ENCODE measurements around the gene SPNS3. TPM values are rescaled to one million over a fixed set of nuclear protein-coding genes. Genes with fewer than 3 reads are reported as not detected.

SPNS3 gene, protein sequence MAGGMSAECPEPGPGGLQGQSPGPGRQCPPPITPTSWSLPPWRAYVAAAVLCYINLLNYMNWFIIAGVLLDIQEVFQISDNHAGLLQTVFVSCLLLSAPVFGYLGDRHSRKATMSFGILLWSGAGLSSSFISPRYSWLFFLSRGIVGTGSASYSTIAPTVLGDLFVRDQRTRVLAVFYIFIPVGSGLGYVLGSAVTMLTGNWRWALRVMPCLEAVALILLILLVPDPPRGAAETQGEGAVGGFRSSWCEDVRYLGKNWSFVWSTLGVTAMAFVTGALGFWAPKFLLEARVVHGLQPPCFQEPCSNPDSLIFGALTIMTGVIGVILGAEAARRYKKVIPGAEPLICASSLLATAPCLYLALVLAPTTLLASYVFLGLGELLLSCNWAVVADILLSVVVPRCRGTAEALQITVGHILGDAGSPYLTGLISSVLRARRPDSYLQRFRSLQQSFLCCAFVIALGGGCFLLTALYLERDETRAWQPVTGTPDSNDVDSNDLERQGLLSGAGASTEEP
- 10 to 100 TPM; 17.6 to 39.1 TPM for total RNA-seq

DNA sequence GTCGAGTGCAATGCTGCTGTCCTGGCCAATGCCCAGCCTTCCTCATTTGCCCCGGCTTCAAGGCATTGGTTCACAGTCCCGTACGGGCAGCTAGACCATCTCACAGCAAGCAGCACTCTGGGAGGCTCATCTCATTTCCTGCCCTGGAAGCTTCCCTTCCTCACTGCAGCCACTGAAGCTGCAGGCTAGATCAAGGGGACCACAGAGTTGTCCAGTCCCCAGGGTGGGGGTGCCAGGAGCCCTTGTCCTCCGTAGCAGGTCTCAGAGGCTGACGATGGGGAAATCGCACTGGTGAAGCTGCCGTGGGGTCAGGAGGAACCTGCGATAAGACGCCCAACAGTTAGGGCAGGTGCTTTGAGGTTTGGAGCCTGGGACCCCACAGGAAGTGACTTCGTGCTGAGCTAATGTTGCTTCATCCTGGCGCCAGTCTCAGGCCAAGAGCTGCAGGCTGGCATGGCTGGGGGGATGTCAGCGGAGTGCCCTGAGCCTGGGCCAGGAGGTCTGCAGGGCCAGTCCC, at the start of gene SPNS3:
SPNS3 (plus strand) TSS at position 426 of the 517 bp plus-strand sequence; CDS start at position 454, 28 bp downstream.
- Mint-ChIP-seq H3K4me3 (peak within 1 kb of the TSS; percentile 73), H3K27me3 (no peaks in the 10 kb centered on the region), H3K4me1 (peaks cover 43% of the 10 kb centered on the region), H3K9me3 (ENCODE audit: low read depth) (no peaks in the 10 kb centered on the region), H3K27ac (peak within 1 kb of the TSS; percentile 91), H3K36me3 (peaks cover 9% of the 10 kb centered on the region)
- DNase-seq (peak; percentile 85), ATAC-seq (peak; percentile 81)
- CTCF ChIA-PET: interaction anchor here (0.8 to 5.1 kb wide), 9 partner anchors 9 to 758 kb away, joined by 3 to 34 read pairs (median 4); partner anchors contain the start of gene ZNF594

DNA sequence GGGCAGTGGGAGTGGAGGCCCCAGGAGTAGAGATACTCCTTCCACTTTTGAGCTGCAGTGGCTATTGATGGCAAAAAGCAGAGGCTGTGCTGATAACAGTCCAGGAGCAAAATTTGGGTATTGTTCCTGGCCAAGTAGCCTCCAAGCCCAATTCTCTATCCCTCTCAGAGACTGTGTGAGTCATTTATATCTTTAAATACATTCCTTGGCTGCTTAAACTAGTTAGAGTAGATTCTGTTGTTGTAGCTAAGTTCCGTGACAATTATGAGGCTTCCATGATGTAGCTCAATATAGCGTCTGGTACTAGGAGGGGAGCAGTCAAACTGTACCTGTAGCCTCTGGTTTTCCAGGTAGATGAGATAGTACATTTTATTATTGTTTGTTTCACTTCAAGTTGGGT, 47.3 kb upstream of the SPNS3 start:
- ATAC-seq (no peak), DNase-seq (no peak)
- H3K9me3 Mint-ChIP-seq (ENCODE audit: low read depth): no peaks in the 10 kb centered on the region
- H3K27me3 Mint-ChIP-seq: no peaks in the 10 kb centered on the region
- CTCF ChIA-PET: no interaction called here
- H3K4me3 Mint-ChIP-seq: no peak overlapping the region
- peaks cover 7% of the 10 kb centered on the region for H3K4me1 Mint-ChIP-seq
- no peaks in the 10 kb centered on the region for H3K36me3 Mint-ChIP-seq
- no peak overlapping the region for H3K27ac Mint-ChIP-seq

DNA sequence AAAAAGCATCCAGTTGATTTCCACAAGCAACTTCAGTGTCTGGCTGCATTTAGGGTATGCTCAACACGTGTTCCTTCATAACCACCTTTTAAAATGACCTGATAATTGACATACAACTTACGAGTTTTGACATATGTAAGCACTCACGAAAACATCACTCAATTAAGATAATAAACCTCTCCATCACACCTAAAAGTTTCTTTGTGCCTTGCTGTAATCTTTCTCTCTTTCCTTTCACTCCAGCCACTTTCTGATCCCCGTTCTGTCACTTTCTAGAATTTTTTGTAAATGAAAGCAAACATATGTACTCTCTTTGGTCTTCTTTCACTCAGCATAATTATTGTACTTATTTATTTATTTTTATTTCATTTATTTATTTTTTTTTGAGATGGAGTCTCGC, 46.6 kb upstream of the SPNS3 start:
- no peak for ATAC-seq
- no peak for DNase-seq
- peaks cover 5% of the 10 kb centered on the region for H3K4me1 Mint-ChIP-seq
- H3K27me3 Mint-ChIP-seq: no peaks in the 10 kb centered on the region
- H3K9me3 Mint-ChIP-seq (ENCODE audit: low read depth): no peaks in the 10 kb centered on the region
- no peaks in the 10 kb centered on the region for H3K36me3 Mint-ChIP-seq
- CTCF ChIA-PET: no interaction called here
- no peak overlapping the region for H3K27ac Mint-ChIP-seq
- H3K4me3 Mint-ChIP-seq: no peak overlapping the region

DNA sequence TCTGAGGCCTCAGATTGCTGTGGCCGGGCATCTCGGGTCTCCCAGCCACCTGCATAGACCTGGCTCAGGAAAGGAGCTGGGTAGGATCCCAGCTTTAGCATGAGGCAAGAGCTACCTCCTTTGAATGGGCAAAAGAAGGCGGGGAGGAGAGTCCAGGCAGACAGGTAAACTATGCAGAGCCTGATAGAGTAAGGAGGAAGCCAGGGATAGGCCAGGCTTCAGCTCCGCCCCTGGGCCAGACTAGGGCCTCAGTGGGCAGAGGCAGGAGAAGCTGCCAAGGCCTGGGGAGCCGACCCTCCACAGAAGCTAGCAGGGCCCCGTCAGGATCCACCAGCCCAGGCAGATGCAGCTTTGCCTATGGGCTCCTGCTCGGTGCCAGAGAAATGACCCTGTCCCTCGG, 44.7 kb upstream of the SPNS3 start:
- peaks cover 11% of the 10 kb centered on the region for H3K4me1 Mint-ChIP-seq
- H3K27ac Mint-ChIP-seq: no peak overlapping the region
- CTCF ChIA-PET: interaction anchor here (1.4 kb wide), 1 partner anchor 17 kb away, joined by 5 read pairs; no protein-coding TSS in a partner anchor
- no peaks in the 10 kb centered on the region for H3K27me3 Mint-ChIP-seq
- no peak overlapping the region for H3K4me3 Mint-ChIP-seq
- no peaks in the 10 kb centered on the region for H3K9me3 Mint-ChIP-seq (ENCODE audit: low read depth)
- ATAC-seq (no peak), DNase-seq (no peak)
- H3K36me3 Mint-ChIP-seq: no peaks in the 10 kb centered on the region

DNA sequence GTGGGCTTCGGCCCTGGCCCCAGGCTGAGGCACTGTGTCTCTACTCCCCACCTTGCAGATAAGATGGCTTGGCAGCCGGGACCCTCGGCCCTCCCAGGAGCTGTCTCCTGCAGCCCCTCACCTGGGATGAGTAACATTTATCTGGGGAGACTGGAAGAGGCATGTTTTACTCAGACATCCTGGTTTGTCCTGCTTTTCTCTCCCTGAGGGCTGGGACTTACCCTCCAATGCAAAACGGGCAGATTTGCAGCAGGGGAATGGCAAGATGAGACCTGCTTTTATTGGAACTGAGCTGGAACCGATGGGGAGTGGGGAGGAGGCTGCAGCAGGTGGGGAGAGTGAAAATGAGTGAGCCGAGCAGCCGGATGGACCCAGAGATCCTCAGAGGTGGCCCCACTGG, 39.9 kb upstream of the SPNS3 start:
- Mint-ChIP-seq H3K9me3 (ENCODE audit: low read depth) (no peaks in the 10 kb centered on the region), H3K4me1 (peaks cover 38% of the 10 kb centered on the region)
- CTCF ChIA-PET: interaction anchor here (0.6 to 1.2 kb wide), 4 partner anchors 19 to 194 kb away, joined by 3 to 5 read pairs (median 4); no protein-coding TSS in a partner anchor

DNA sequence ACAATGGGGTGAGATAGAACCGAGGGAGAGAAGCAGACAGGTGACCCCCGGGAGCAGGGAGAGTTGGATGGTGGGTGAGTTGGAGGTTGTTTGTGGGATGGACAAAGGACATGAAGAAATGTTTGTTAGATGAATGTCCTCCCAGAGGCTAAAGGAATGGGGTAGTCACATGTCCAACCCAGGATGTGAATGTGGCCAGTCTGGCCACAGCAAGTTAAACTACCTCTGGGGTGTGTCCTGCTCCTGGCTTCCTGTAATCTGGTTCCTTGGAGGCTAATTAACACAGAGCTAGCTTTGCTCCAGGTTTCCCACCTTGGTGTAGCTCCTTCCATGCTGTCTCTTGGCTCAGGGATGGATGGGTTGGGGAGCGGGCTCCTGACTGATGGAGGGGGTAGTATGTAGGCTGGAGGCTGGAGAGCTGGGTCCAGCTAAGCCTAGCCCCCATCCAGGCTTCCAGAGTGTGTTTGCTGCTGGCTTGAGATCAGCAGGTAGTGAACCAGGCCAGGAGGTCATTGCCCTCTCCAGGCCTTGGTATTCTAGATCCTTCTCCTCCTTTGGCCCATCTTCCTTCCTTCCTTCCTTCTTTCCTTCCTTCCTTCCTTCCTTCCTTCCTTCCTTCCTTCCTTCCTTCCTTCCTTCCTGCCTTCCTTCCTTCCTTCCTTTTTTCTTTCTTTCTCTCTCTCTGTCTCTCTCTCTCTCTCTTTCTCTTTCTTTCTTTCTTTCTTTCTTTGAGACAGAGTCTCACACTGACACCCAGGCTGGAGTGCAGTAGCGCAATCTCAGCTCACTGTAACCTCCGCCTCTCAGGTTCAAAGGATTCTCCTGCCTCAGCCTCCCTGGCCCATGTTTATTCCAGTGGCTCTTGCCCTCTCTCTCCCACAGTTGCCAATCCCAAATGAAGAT, 39.3 kb upstream of the SPNS3 start:
- Mint-ChIP-seq H3K36me3 (no peaks in the 10 kb centered on the region), H3K9me3 (ENCODE audit: low read depth) (no peaks in the 10 kb centered on the region), H3K4me3 (no peak overlapping the region), H3K27me3 (no peaks in the 10 kb centered on the region), H3K4me1 (peaks cover 38% of the 10 kb centered on the region), H3K27ac (peak overlapping the region; percentile 29)
- ATAC-seq (no peak), DNase-seq (no peak)
- CTCF ChIA-PET: interaction anchor here (0.9 to 1.4 kb wide), 4 partner anchors 11 to 194 kb away, joined by 3 to 5 read pairs (median 4); no protein-coding TSS in a partner anchor

More for the DNA sequence above, 39.9 kb upstream of the SPNS3 start:
- Mint-ChIP-seq H3K27ac (no peak overlapping the region), H3K27me3 (no peaks in the 10 kb centered on the region), H3K4me3 (no peak overlapping the region), H3K36me3 (no peaks in the 10 kb centered on the region)
- DNase-seq: no peak
- ATAC-seq: no peak

DNA sequence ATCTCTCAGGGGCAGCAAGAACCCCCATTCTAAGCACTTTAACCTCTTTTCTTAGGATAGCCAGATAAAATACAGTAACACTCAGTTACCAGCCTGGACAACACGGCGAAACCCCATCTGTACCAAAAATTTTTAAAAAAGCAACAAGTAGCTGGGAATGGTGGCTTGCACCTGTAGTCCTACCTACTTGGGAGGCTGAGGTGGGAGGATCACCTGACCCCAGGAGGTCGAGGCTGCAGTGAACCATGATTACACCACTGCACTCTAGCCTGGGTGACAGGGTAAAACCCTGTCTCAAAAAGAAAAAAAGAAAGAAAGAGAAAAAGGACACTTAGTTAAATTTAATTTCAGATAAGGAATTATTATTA, 38.6 kb upstream of the SPNS3 start:
- Mint-ChIP-seq H3K27me3 (no peaks in the 10 kb centered on the region), H3K4me1 (peaks cover 38% of the 10 kb centered on the region), H3K4me3 (no peak overlapping the region), H3K36me3 (no peaks in the 10 kb centered on the region), H3K27ac (peak overlapping the region; percentile 43), H3K9me3 (ENCODE audit: low read depth) (no peaks in the 10 kb centered on the region)
- CTCF ChIA-PET: interaction anchor here (1.4 to 1.5 kb wide), 2 partner anchors 11 to 20 kb away, joined by 3 to 6 read pairs; no protein-coding TSS in a partner anchor
- DNase-seq (no peak), ATAC-seq (no peak)

DNA sequence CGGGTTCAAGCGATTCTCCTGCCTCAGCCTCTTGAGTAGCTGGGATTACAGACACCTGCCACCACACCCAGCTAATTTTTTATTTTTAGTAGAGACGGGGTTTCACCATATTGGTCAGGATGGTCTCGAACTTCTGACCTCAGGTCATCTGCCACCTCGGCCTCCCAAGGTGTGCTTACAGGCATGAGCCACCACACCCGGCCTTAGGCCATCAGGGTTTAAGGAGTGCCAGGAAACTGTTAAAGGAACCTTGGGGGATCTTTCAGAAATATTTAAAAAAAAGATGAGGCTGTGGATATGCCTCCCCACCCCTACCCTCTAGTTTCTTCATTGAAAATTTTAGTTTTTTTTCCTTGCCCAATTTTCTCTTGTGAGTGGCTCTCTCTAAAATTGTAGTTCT, 35.9 kb upstream of the SPNS3 start:
- no peaks in the 10 kb centered on the region for H3K27me3 Mint-ChIP-seq
- ATAC-seq (no peak), DNase-seq (no peak)
- H3K36me3 Mint-ChIP-seq: no peaks in the 10 kb centered on the region
- CTCF ChIA-PET: no interaction called here
- peaks cover 31% of the 10 kb centered on the region for H3K4me1 Mint-ChIP-seq
- no peak overlapping the region for H3K4me3 Mint-ChIP-seq
- no peaks in the 10 kb centered on the region for H3K9me3 Mint-ChIP-seq (ENCODE audit: low read depth)
- no peak overlapping the region for H3K27ac Mint-ChIP-seq

DNA sequence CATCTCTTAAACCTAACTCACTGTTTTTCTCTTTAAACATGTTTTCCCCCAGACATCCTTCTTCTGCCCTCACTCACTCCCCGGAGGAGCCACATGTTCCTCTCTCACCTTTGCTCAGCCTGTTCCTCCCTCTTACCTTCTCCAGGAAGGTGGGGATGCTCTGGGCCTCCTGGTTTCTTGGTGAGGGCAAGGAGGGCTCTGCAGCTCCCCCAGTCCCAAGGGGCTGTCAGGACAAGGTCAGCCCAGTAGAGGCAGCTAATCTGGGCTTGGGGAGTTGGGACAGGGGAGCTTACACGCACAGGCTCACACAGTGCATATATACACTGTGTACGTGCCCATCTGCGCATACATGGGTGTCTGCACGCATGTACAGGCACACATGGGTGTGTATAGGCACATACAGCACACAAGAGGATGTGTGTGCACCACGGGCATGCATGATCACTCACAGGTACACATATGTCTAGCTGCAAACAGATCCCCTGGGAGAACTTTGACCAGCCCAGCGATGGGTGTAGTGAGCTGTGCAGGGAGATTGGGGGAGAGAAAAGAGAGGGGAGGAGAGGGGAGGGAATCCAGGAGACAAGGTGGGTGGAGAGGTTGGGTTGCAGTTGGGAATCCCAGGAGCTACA, 28.6 kb upstream of the SPNS3 start:
- H3K4me1 Mint-ChIP-seq: no peaks in the 10 kb centered on the region
- H3K4me3 Mint-ChIP-seq: no peak overlapping the region
- CTCF ChIA-PET: interaction anchor here (0.5 to 1.4 kb wide), 5 partner anchors 10 to 263 kb away, joined by 3 read pairs; no protein-coding TSS in a partner anchor
- no peak overlapping the region for H3K27ac Mint-ChIP-seq
- no peaks in the 10 kb centered on the region for H3K9me3 Mint-ChIP-seq (ENCODE audit: low read depth)
- DNase-seq (no peak), ATAC-seq (peak; percentile 12)
- no peaks in the 10 kb centered on the region for H3K36me3 Mint-ChIP-seq
- H3K27me3 Mint-ChIP-seq: peaks cover 2% of the 10 kb centered on the region

DNA sequence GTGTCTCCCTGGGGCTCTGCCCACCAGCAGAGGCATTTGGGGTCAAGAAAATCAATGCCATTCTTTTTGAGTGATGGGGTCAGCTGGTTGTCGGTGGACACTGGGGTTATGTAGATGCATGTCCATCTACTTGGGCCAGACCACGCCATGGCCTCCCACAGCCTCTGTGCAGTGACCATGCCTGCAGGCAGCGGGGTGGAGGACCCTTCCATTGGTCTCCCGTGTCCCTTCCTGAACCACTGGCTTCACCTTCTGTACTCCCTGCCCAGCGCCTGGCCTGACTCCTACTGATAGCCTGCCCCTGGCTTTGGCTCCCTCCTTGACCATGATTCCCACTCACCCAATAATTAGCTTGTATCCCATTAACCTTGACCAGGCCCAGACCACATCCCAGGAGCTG, 28.0 kb upstream of the SPNS3 start:
- H3K4me3 Mint-ChIP-seq: no peak overlapping the region
- H3K36me3 Mint-ChIP-seq: no peaks in the 10 kb centered on the region
- no peaks in the 10 kb centered on the region for H3K4me1 Mint-ChIP-seq
- H3K27me3 Mint-ChIP-seq: peaks cover 2% of the 10 kb centered on the region
- no peak for ATAC-seq
- CTCF ChIA-PET: interaction anchor here (0.5 to 1.4 kb wide), 5 partner anchors 11 to 263 kb away, joined by 3 read pairs; no protein-coding TSS in a partner anchor
- H3K9me3 Mint-ChIP-seq (ENCODE audit: low read depth): no peaks in the 10 kb centered on the region
- H3K27ac Mint-ChIP-seq: no peak overlapping the region
- no peak for DNase-seq

DNA sequence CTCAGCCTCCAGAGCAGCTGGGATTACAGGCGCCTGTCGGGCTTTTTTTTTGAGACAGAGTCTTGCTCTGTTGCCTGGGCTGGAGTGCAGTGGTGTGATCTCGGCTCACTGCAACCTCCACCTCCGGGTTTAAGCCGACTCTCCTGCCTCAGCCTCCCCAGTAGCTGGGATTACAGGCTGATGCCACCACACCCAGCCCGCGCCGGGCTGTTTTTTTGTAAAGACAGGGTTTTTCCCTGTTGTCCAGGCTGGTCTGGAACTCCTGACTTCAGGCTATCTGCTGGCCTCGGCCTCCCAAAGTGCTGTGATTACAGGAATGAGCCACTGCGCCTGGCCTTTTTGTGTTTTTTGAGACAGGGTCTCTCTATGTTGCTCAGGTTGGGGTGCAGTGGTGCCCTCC, 27.4 kb upstream of the SPNS3 start:
- Mint-ChIP-seq H3K36me3 (no peaks in the 10 kb centered on the region), H3K27me3 (peaks cover 2% of the 10 kb centered on the region), H3K4me1 (no peaks in the 10 kb centered on the region), H3K4me3 (no peak overlapping the region), H3K27ac (no peak overlapping the region), H3K9me3 (ENCODE audit: low read depth) (no peaks in the 10 kb centered on the region)
- no peak for DNase-seq
- no peak for ATAC-seq
- CTCF ChIA-PET: interaction anchor here (0.8 to 1.4 kb wide), 5 partner anchors 12 to 206 kb away, joined by 3 read pairs; no protein-coding TSS in a partner anchor

DNA sequence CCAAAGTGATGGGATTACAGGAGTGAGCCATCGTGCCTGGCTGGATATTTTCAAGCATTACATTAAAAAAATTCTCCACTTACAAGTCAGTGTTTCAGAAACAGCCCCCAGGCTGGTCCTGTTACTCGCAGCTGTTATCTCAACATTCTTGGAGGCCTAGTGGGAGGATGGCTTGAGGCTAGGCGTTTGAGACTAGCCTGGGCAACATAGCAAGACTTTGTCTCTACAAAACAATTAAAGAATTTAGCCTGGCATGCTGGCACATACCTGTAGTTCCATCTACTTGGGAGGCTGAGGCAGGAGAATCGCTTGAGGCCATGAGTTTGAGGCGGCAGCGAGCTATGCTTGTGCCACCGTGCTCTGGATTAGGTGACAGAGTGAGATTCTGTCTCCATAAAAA, 26.5 kb upstream of the SPNS3 start:
- Mint-ChIP-seq H3K4me1 (no peaks in the 10 kb centered on the region), H3K9me3 (ENCODE audit: low read depth) (no peaks in the 10 kb centered on the region), H3K36me3 (no peaks in the 10 kb centered on the region), H3K27ac (no peak overlapping the region), H3K4me3 (no peak overlapping the region), H3K27me3 (peaks cover 2% of the 10 kb centered on the region)
- CTCF ChIA-PET: interaction anchor here (0.8 to 1.8 kb wide), 4 partner anchors 11 to 207 kb away, joined by 3 to 4 read pairs (median 4); no protein-coding TSS in a partner anchor
- ATAC-seq (no peak), DNase-seq (no peak)

Measured in activated CD8-positive, alpha-beta memory T cell treated with anti-CD3 and anti-CD28 coated beads, Interleukin-2, amount 10 ng/mL, durations not matched to agents 7 days and 5 days (primary cell).